Esophagus muscularis mucosa (tissue), 4 donors: ENCODE measurements around the gene DLL4. TPM values are rescaled to one million over a fixed set of nuclear protein-coding genes. Genes with fewer than 3 reads are reported as not detected.
"Not testable (repeated sequence)": the region's sequence is repeated elsewhere in the genome, so short reads cannot be mapped to it uniquely, and the experiment has no call there.

ENCODE experiments used
- DNase-seq: peaks from one replicate; pipeline ENCODE4 v3.0.0-alpha.2; 2017; ENCODE audit errors: extremely low spot score
- H3K27ac ChIP-seq, 4 donors: fragments of 200-600 bp; sonication (generic); replicated peaks in 1 of 4; 1 replicate in 3 of 4; 2 replicates in 1 of 4; pipeline ENCODE4 v1.5.1; 2016 to 2019; ENCODE audit warnings: mild to moderate bottlenecking in 1 of 4
- H3K27me3 ChIP-seq, 4 donors: fragments of 200-600 bp; sonication (generic); one replicate each; pipeline versions ENCODE4 v1.5.1 to v1.6.0; 2016 to 2019
- H3K36me3 ChIP-seq, 4 donors: fragments of 200-600 bp; sonication (generic); one replicate each; pipeline ENCODE4 v1.5.1; 2016 to 2019
- H3K4me1 ChIP-seq, 4 donors: fragments of 200-600 bp; sonication (generic); one replicate each; pipeline ENCODE4 v1.5.1; 2016 to 2019
- H3K4me3 ChIP-seq, 4 donors: fragments of 200-600 bp; sonication (generic); 1 replicate in 2 of 4; 2 replicates in 2 of 4; pipeline ENCODE4 v1.5.1; 2016 to 2019; ENCODE audit warnings: mild to moderate bottlenecking in 4 of 4, moderate library complexity in 1 of 4
- H3K9me3 ChIP-seq, 4 donors: fragments of 200-600 bp; sonication (generic); 1 replicate in 3 of 4; 2 replicates in 1 of 4; pipeline ENCODE4 v1.5.1; 2016 to 2019
- EP300 ChIP-seq: sonication (generic); formaldehyde crosslinking; IDR thresholded peaks from one replicate; pipeline ENCODE4 v1.6.1; 2017; ENCODE audit warnings: antibody characterized with exemption
- POLR2A ChIP-seq: fragments of 450-650 bp; IDR thresholded peaks from one replicate; pipeline ENCODE4 v1.6.1; 2017; ENCODE audit warnings: antibody characterized with exemption, moderate library complexity, mild to moderate bottlenecking, low read depth
- POLR2AphosphoS5 ChIP-seq, 2 donors: sonication (generic); formaldehyde crosslinking; IDR thresholded peaks; one replicate each; pipeline ENCODE4 v1.6.1; 2017; ENCODE audit warnings: antibody characterized with exemption in 2 of 2
- WGBS: methylation state at CpG from one replicate; pipeline ENCODE4 v1.1.5; 2018; 5-methylcytosine and 5-hydroxymethylcytosine counted together
- intact Hi-C: fragments of 100-400 bp; cut with DNase I; formaldehyde crosslinking; loops from one replicate; pipeline ENCODE4 v1.15.1; 2023
- total RNA-seq, 4 donors: library from RNA; depleted of rRNA; stranded (reverse); fragments of >200 nt; gene quantifications; one replicate each; pipeline versions ENCODE4 v1.1.0 to v1.2.1, GENCODE V29; 2016
- TF ChIP-seq, protein P1 (sequence below), 3 experiments: fragments of 200-600 bp in 2 of 3; fragments of 450-650 bp in 1 of 3; sonication (generic) in 2 of 3; IDR thresholded peaks; one replicate each; pipeline ENCODE4 v1.5.1; 2017 to 2019; ENCODE audit warnings: antibody characterized with exemption in 3 of 3, mild to moderate bottlenecking in 2 of 3, moderate library complexity in 1 of 3

The DLL4 gene
- total RNA-seq, 4 donors from 2014 or later = 1.7 to 12.6 (median 7.5) TPM

GRCh38 chr15:40951764-40952163, 22.6 kb downstream of the DLL4 start:
- WGBS = 85% methylated on average over 4 of the region's 4 CpGs
- peaks cover 19 to 31% (median 28%) of the 10 kb centered on the region in 4 donors for H3K4me1 ChIP-seq
- H3K9me3 ChIP-seq = no peaks in the 10 kb centered on the region
- TF ChIP-seq POLR2AphosphoS5 (IDR thresholded peaks at IDR 0.05) (no peak), POLR2A (no peak), EP300 (no peak)
- TF ChIP-seq, protein P1, sequence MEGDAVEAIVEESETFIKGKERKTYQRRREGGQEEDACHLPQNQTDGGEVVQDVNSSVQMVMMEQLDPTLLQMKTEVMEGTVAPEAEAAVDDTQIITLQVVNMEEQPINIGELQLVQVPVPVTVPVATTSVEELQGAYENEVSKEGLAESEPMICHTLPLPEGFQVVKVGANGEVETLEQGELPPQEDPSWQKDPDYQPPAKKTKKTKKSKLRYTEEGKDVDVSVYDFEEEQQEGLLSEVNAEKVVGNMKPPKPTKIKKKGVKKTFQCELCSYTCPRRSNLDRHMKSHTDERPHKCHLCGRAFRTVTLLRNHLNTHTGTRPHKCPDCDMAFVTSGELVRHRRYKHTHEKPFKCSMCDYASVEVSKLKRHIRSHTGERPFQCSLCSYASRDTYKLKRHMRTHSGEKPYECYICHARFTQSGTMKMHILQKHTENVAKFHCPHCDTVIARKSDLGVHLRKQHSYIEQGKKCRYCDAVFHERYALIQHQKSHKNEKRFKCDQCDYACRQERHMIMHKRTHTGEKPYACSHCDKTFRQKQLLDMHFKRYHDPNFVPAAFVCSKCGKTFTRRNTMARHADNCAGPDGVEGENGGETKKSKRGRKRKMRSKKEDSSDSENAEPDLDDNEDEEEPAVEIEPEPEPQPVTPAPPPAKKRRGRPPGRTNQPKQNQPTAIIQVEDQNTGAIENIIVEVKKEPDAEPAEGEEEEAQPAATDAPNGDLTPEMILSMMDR (IDR thresholded peaks at IDR 0.05) = no peak
- H3K4me3 ChIP-seq = no peak overlapping the region
- no peaks in the 10 kb centered on the region for H3K27me3 ChIP-seq
- intact Hi-C loops = no loop called here
- H3K27ac ChIP-seq = no peak overlapping the region
- DNase-seq = no peak
- H3K36me3 ChIP-seq = no peaks in the 10 kb centered on the region

GRCh38 chr15:40952301-40952900, 23.3 kb downstream of the DLL4 start:
- Histone ChIP-seq H3K9me3 (no peaks in the 10 kb centered on the region), H3K27me3 (no peaks in the 10 kb centered on the region), H3K4me1 (peaks cover 26 to 38% (median 35%) of the 10 kb centered on the region in 4 donors), H3K27ac (peak overlapping the region; percentile 80 to 87 (median 85)), H3K36me3 (no peaks in the 10 kb centered on the region), H3K4me3 (peak overlapping the region; percentile 68 to 76 (median 73))
- DNase-seq = no peak
- TF ChIP-seq POLR2A (no peak), POLR2AphosphoS5 (IDR thresholded peaks at IDR 0.05) (no peak), EP300 (no peak)
- TF ChIP-seq, protein P1 (IDR thresholded peaks at IDR 0.05) = no peak
- intact Hi-C loops = no loop called here
- 48% methylated on average over 20 of the region's 23 CpGs for WGBS

- peak; percentile 98 for DNase-seq
- WGBS = 0% methylated on average over 13 of the region's 72 CpGs
- H3K27ac ChIP-seq = peak within 1 kb of the TSS; percentile 80 to 87 (median 85)
- no peak for TF ChIP-seq EP300
- TF ChIP-seq POLR2AphosphoS5 (IDR thresholded peaks at IDR 0.05) = peak; percentile 64 to 84
- TF ChIP-seq, protein P1 (IDR thresholded peaks at IDR 0.05) = no peak
- TF ChIP-seq POLR2A = peak; percentile 22
- H3K27me3 ChIP-seq = no peaks in the 10 kb centered on the region
- H3K4me1 ChIP-seq = peaks cover 30 to 45% (median 42%) of the 10 kb centered on the region in 4 donors
- intact Hi-C loops = no loop called here
- no peaks in the 10 kb centered on the region for H3K36me3 ChIP-seq
- H3K4me3 ChIP-seq = peak within 1 kb of the TSS; percentile 68 to 76 (median 73)
- no peaks in the 10 kb centered on the region for H3K9me3 ChIP-seq
Measured at GRCh38 chr15:40952901-40953712, 24.0 kb downstream of the DLL4 start, which contains the start of gene CHAC1. Gene CHAC1, plus strand, starts transcription at chr15:40953471. Its CDS starts 113 bp downstream, at chr15:40953584.

DNA sequence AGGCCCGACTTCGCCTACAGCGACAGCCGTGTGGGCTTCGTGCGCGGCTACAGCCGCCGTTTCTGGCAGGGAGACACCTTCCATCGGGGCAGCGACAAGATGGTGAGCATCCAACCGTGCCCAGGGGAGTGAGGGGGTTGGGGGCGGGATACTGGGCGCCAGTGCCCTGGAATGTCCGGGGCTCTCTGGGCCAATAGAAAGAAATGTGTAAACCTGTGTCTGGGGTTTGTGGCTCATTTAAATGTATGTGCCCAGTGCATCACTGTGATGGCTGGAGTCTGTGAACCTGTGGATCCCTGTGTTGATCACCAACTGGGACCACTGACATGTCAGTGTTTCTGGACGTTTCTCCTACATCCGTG, 24.6 kb downstream of the DLL4 start:
- 0% methylated on average over 2 of the region's 17 CpGs for WGBS
- TF ChIP-seq POLR2A (no peak), EP300 (no peak), POLR2AphosphoS5 (IDR thresholded peaks at IDR 0.05) (no peak)
- TF ChIP-seq, protein P1 (IDR thresholded peaks at IDR 0.05) = no peak
- intact Hi-C loops = no loop called here
- Histone ChIP-seq H3K4me1 (peaks cover 32 to 49% (median 45%) of the 10 kb centered on the region in 4 donors), H3K9me3 (no peaks in the 10 kb centered on the region), H3K27me3 (no peaks in the 10 kb centered on the region), H3K27ac (peak overlapping the region; percentile 80 to 87 (median 85)), H3K36me3 (no peaks in the 10 kb centered on the region), H3K4me3 (peak overlapping the region; percentile 68 to 76 (median 73))
- no peak for DNase-seq

- H3K27me3 ChIP-seq, H3K9me3 ChIP-seq, H3K36me3 ChIP-seq, DNase-seq, intact Hi-C loops: not testable (repeated sequence)
- 81% methylated on average over 5 of the region's 8 CpGs for WGBS
- H3K27ac ChIP-seq = peak overlapping the region in 1 of 4 donors; percentile 80
- H3K4me1 ChIP-seq = peaks cover 32 to 49% (median 45%) of the 10 kb centered on the region in 4 donors
- peak overlapping the region in 2 of 4 donors; percentile 68 to 73 for H3K4me3 ChIP-seq
Measured at GRCh38 chr15:40954158-40954848, 25.2 kb downstream of the DLL4 start.
